ENCODE results near the gene NEB. TPM values are rescaled to one million over a fixed set of nuclear protein-coding genes. Genes with fewer than 3 reads are reported as not detected.

Gene NEB
- total RNA-seq = 1 to 10 TPM in 2 of 4 donors, under 1 TPM in 2; 0.60 to 7.0 (median 1.4) TPM

GRCh38 chr2:151733771-151734672 lies at the start of gene NEB:
Gene NEB (minus strand): TSS chr2:151734476. CDS start chr2:151733156, 1,320 bp downstream.
- Histone ChIP-seq H3K27ac (no peak within 1 kb of the TSS), H3K4me1 (no peaks in the 10 kb centered on the region), H3K4me3 (no peak within 1 kb of the TSS), H3K27me3 (no peaks in the 10 kb centered on the region), H3K36me3 (no peaks in the 10 kb centered on the region), H3K9me3 (no peaks in the 10 kb centered on the region)
- no peak for DNase-seq
- TF ChIP-seq POLR2A (IDR thresholded peaks at IDR 0.05) (no peak), EP300 (IDR thresholded peaks at IDR 0.05; ENCODE audit: low read depth) (no peak), CTCF (IDR thresholded peaks at IDR 0.05) (no peak), POLR2AphosphoS5 (IDR thresholded peaks at IDR 0.05) (no peak)
- in situ Hi-C loops (cut with MboI; ENCODE audit: low pct_ligation_motif_present in 1 of 4, low pct_unique_long_range_greater_than_20kb in 1 of 4, low sequenced_read_pairs in 3 of 4) = no loop called here
- intact Hi-C loops (cut with DNase I; ENCODE audit: low total_unique reads) = no loop called here
- 81 to 85% methylated on average over 9 to 11 of the region's 11 CpGs for WGBS, 2 donors (ENCODE audit: low coverage in 1 of 2)

DNA sequence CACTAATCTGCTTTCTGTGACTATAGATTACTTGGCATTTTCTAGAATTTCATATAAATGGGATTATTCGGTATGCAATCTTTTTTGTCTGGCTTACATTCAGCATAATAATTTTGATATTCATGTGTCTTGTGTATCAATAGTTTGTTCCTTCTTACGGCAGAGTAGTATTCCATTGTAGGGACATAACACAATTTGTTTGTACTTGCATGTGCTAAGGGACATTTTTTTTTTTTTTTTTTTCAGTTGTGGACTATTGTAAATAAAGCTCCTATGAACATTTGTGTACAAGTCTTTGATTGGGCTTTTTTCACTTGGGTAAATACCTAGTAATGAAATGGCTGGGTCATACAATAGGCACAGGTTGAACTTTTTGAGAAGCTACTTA lies 48.9 kb upstream of the NEB start:
- Histone ChIP-seq H3K9me3 (no peaks in the 10 kb centered on the region), H3K36me3 (no peaks in the 10 kb centered on the region), H3K27me3 (no peaks in the 10 kb centered on the region), H3K4me3 (no peak overlapping the region), H3K27ac (no peak overlapping the region), H3K4me1 (no peaks in the 10 kb centered on the region)
- in situ Hi-C loops (cut with MboI; ENCODE audit: low pct_ligation_motif_present in 1 of 4, low pct_unique_long_range_greater_than_20kb in 1 of 4, low sequenced_read_pairs in 3 of 4) (no loop called here), intact Hi-C loops (cut with DNase I; ENCODE audit: low total_unique reads) (no loop called here)
- DNase-seq = no peak
- TF ChIP-seq EP300 (IDR thresholded peaks at IDR 0.05; ENCODE audit: low read depth) = no peak
- no peak for TF ChIP-seq CTCF (IDR thresholded peaks at IDR 0.05)
- no peak for TF ChIP-seq POLR2AphosphoS5 (IDR thresholded peaks at IDR 0.05)
- no peak for TF ChIP-seq POLR2A (IDR thresholded peaks at IDR 0.05)
- WGBS, 2 donors (ENCODE audit: low coverage in 1 of 2) = 91 to 97% methylated on average over 2 of the region's 2 CpGs

DNA sequence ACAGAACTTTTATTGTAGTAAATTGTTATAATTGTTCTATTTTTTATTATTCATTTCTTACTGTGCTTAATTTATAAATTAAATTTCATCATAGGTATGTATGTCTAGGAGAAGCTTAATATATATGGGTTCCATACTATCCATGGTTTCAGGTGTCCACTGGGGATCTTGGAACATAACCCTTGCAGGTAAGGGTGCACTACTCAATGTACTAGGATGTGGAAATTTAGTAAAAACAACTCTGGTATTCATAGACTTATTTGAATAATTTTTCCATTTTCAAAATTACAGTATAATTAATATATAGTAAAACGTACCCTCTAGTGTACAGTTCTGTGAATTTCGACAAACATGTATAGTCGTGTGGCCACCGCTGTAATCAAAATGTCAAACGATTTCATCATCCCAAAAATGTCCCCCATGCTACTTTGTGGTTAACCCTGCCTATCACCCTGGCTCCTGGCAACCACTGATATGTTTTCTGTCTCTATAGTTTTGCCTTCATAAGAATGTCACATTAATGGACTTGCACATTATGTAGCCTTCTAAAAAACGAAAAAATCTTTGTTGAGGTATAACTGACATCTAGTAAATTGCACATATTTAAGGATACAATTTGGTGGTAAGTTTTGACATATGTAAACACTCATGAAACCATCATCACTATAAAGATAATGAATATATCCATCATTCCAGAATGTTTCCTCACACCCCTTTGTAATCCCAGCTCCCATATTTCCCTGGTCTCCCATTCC lies 48.3 kb upstream of the NEB start:
- intact Hi-C loops (cut with DNase I; ENCODE audit: low total_unique reads) (no loop called here), in situ Hi-C loops (cut with MboI; ENCODE audit: low pct_ligation_motif_present in 1 of 4, low pct_unique_long_range_greater_than_20kb in 1 of 4, low sequenced_read_pairs in 3 of 4) (no loop called here)
- no peak for DNase-seq
- no peaks in the 10 kb centered on the region for H3K27me3 ChIP-seq
- no peak overlapping the region for H3K4me3 ChIP-seq
- H3K4me1 ChIP-seq = no peaks in the 10 kb centered on the region
- 87 to 88% methylated on average over 6 of the region's 6 CpGs for WGBS, 2 donors (ENCODE audit: low coverage in 1 of 2)
- TF ChIP-seq POLR2A (IDR thresholded peaks at IDR 0.05) (no peak), CTCF (IDR thresholded peaks at IDR 0.05) (no peak), EP300 (IDR thresholded peaks at IDR 0.05; ENCODE audit: low read depth) (no peak), POLR2AphosphoS5 (IDR thresholded peaks at IDR 0.05) (no peak)
- no peaks in the 10 kb centered on the region for H3K36me3 ChIP-seq
- no peak overlapping the region for H3K27ac ChIP-seq
- no peaks in the 10 kb centered on the region for H3K9me3 ChIP-seq

- no peaks in the 10 kb centered on the region for H3K9me3 ChIP-seq
- no peak for DNase-seq
- in situ Hi-C loops (cut with MboI; ENCODE audit: low pct_ligation_motif_present in 1 of 4, low pct_unique_long_range_greater_than_20kb in 1 of 4, low sequenced_read_pairs in 3 of 4) = no loop called here
- no peak for TF ChIP-seq CTCF (IDR thresholded peaks at IDR 0.05)
- TF ChIP-seq EP300 (IDR thresholded peaks at IDR 0.05; ENCODE audit: low read depth) = no peak
- no peak for TF ChIP-seq POLR2AphosphoS5 (IDR thresholded peaks at IDR 0.05)
- TF ChIP-seq POLR2A (IDR thresholded peaks at IDR 0.05) = no peak
- no peaks in the 10 kb centered on the region for H3K36me3 ChIP-seq
- 86 to 93% methylated on average over 4 of the region's 4 CpGs for WGBS, 2 donors (ENCODE audit: low coverage in 1 of 2)
- H3K27ac ChIP-seq = no peak overlapping the region
- no peak overlapping the region for H3K4me3 ChIP-seq
- no peaks in the 10 kb centered on the region for H3K4me1 ChIP-seq
- no peaks in the 10 kb centered on the region for H3K27me3 ChIP-seq
- intact Hi-C loops (cut with DNase I; ENCODE audit: low total_unique reads) = no loop called here
Observed at GRCh38 chr2:151781642-151782041, 47.4 kb upstream of the NEB start.

Measured in transverse colon (tissue), 4 donors.